OCI-LY7 (cell line): ENCODE data around the gene SMYD3. TPM values are rescaled to one million over a fixed set of nuclear protein-coding genes. Genes with fewer than 3 reads are reported as not detected.

Source experiments
- BruUV-seq: library from RNA; stranded (reverse); fragments of 400-500 nt; replicated peaks from 2 replicates; lab custom pipeline; 2021; lab: Mats Ljungman, UMichigan
- CTCF ChIA-PET: fragments of 300-600 bp; sonication (Branson Sonifier 250); formaldehyde crosslinking; loops from one replicate; lab custom pipeline; 2022; ENCODE audit warnings: antibody characterized with exemption; ENCODE audit not compliant: unreplicated experiment; lab: Charles Lee
- POLR2A ChIA-PET: fragments of 300-600 bp; sonication (Branson Sonifier 250); formaldehyde crosslinking; loops from one replicate; lab custom pipeline; 2022; ENCODE audit warnings: antibody characterized with exemption; lab: Charles Lee
- DNase-seq: peaks from one replicate; pipeline ENCODE4 v3.0.0-alpha.2; 2015; ENCODE audit warnings: low spot score
- H2AFZ ChIP-seq: fragments of 200-600 bp; sonication (generic), shearing (Covaris generic); 2 replicates; pipeline ENCODE4 v1.6.1; 2014; ENCODE audit warnings: mild to moderate bottlenecking, antibody characterized with exemption, low read length, moderate library complexity
- H3K27ac ChIP-seq: fragments of 200-600 bp; sonication (generic); 2 replicates; pipeline ENCODE4 v1.5.1; 2014; ENCODE audit warnings: mixed run types, low read depth, mild to moderate bottlenecking, moderate library complexity, low read length, inconsistent platforms; ENCODE audit not compliant: poor library complexity, severe bottlenecking
- H3K36me3 ChIP-seq: fragments of 200-600 bp; sonication (generic); 2 replicates; pipeline ENCODE4 v1.6.1; 2014; ENCODE audit warnings: mild to moderate bottlenecking, antibody characterized with exemption, low read length, moderate library complexity, mixed read lengths; ENCODE audit not compliant: insufficient read depth
- H3K4me1 ChIP-seq: fragments of 200-600 bp; sonication (generic); 2 replicates; pipeline ENCODE4 v1.5.1; 2014; ENCODE audit warnings: mild to moderate bottlenecking, low read length; ENCODE audit not compliant: insufficient read depth, poor library complexity, severe bottlenecking
- H3K4me2 ChIP-seq: fragments of 200-600 bp; sonication (generic); 2 replicates; pipeline ENCODE4 v1.6.1; 2014; ENCODE audit warnings: mild to moderate bottlenecking, low read length
- H3K4me3 ChIP-seq: fragments of 200-600 bp; sonication (generic); 2 replicates; pipeline ENCODE4 v1.5.1; 2014; ENCODE audit warnings: mild to moderate bottlenecking, low read depth, low read length; ENCODE audit not compliant: poor library complexity, severe bottlenecking
- H3K79me2 ChIP-seq: fragments of 200-600 bp; sonication (generic); 2 replicates; pipeline ENCODE4 v1.6.1; 2016; ENCODE audit warnings: low read depth, mild to moderate bottlenecking, low read length, moderate library complexity, mixed read lengths; ENCODE audit not compliant: insufficient read depth
- H3K9me2 ChIP-seq: fragments of 200-600 bp; sonication (generic); 2 replicates; pipeline ENCODE4 v1.6.1; 2016; ENCODE audit warnings: mild to moderate bottlenecking, low read length, mixed read lengths; ENCODE audit not compliant: insufficient read depth
- H3K9me3 ChIP-seq: fragments of 200-600 bp; sonication (generic); 2 replicates; pipeline ENCODE4 v1.6.1; 2014; ENCODE audit warnings: mild to moderate bottlenecking, mixed run types, low read length, mixed read lengths
- H4K20me1 ChIP-seq: fragments of 200-600 bp; sonication (generic); 2 replicates; pipeline ENCODE4 v1.6.1; 2014; ENCODE audit warnings: mild to moderate bottlenecking, antibody characterized with exemption, low read length, moderate library complexity, mixed read lengths; ENCODE audit not compliant: insufficient read depth
- EZH2phosphoT487 ChIP-seq: fragments of 200-600 bp; sonication (generic); IDR thresholded peaks from 2 replicates; pipeline ENCODE4 v1.6.1; 2018; ENCODE audit warnings: low read depth, borderline replicate concordance, mild to moderate bottlenecking, mixed run types, antibody characterized with exemption, low read length, moderate library complexity, mixed read lengths
- intact Hi-C: fragments of 100-400 bp; cut with micrococcal nuclease; formaldehyde crosslinking; loops from one replicate; pipeline ENCODE4 v1.10.0; 2022; ENCODE audit not compliant: unreplicated experiment
- total RNA-seq, 2 experiments: library from RNA; depleted of rRNA in 1 of 2; stranded (reverse); fragments of >200 nt in 1 of 2; shearing (Covaris generic) in 1 of 2; gene quantifications; 2 replicates each; pipeline ENCODE4 v1.2.3, GENCODE V29; 2014 to 2022
- TF ChIP-seq, protein P1 (sequence below): fragments of 200-600 bp; sonication (generic); conservative IDR thresholded peaks from 2 replicates; pipeline ENCODE4 v1.5.1; 2014; ENCODE audit warnings: mild to moderate bottlenecking, antibody characterized with exemption, low read length, moderate library complexity, mixed read lengths

The SMYD3 gene
- total RNA-seq, 2 experiments from 2014 or later, result 28.9 to 34.5 TPM

- POLR2A ChIA-PET, result interaction anchor here (0.5 kb wide), 1 partner anchor 31 kb away, joined by 4 read pairs; no protein-coding TSS in a partner anchor
- CTCF ChIA-PET, result no interaction called here
- no peaks in the 10 kb centered on the region for H3K36me3 ChIP-seq
- no peaks in the 10 kb centered on the region for H3K9me2 ChIP-seq
- no peak overlapping the region for H2AFZ ChIP-seq
- H4K20me1 ChIP-seq, result no peaks in the 10 kb centered on the region
- H3K9me3 ChIP-seq, result no peaks in the 10 kb centered on the region
- H3K27ac ChIP-seq, result no peak overlapping the region
- DNase-seq, result no peak
- BruUV-seq, result no TSS peak
- H3K4me3 ChIP-seq, result no peak overlapping the region
- peaks cover 11% of the 10 kb centered on the region for H3K4me1 ChIP-seq
- intact Hi-C loops, result no loop called here
- H3K79me2 ChIP-seq, result no peaks in the 10 kb centered on the region
- no peak for TF ChIP-seq EZH2phosphoT487
- TF ChIP-seq, protein P1, sequence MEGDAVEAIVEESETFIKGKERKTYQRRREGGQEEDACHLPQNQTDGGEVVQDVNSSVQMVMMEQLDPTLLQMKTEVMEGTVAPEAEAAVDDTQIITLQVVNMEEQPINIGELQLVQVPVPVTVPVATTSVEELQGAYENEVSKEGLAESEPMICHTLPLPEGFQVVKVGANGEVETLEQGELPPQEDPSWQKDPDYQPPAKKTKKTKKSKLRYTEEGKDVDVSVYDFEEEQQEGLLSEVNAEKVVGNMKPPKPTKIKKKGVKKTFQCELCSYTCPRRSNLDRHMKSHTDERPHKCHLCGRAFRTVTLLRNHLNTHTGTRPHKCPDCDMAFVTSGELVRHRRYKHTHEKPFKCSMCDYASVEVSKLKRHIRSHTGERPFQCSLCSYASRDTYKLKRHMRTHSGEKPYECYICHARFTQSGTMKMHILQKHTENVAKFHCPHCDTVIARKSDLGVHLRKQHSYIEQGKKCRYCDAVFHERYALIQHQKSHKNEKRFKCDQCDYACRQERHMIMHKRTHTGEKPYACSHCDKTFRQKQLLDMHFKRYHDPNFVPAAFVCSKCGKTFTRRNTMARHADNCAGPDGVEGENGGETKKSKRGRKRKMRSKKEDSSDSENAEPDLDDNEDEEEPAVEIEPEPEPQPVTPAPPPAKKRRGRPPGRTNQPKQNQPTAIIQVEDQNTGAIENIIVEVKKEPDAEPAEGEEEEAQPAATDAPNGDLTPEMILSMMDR, result no peak
- H3K4me2 ChIP-seq, result no peak overlapping the region
These were observed 22.1 kb upstream of the SMYD3 start for GRCh38 chr1:246528933-246529731.

GRCh38 chr1:246527402-246528088, 20.5 kb upstream of the SMYD3 start:
- Histone ChIP-seq H3K27ac (no peak overlapping the region), H3K4me2 (peak overlapping the region; percentile 25; the same call in 1 of the 2 replicates), H3K79me2 (no peaks in the 10 kb centered on the region), H2AFZ (peak overlapping the region; percentile 78), H3K4me3 (no peak overlapping the region), H4K20me1 (no peaks in the 10 kb centered on the region), H3K36me3 (no peaks in the 10 kb centered on the region), H3K4me1 (peaks cover 11% of the 10 kb centered on the region), H3K9me2 (no peaks in the 10 kb centered on the region), H3K9me3 (no peaks in the 10 kb centered on the region)
- intact Hi-C loops, result no loop called here
- TF ChIP-seq, protein P1, result no peak
- TF ChIP-seq EZH2phosphoT487, result no peak
- ChIA-PET POLR2A (interaction anchor here (0.5 to 1.8 kb wide), 4 partner anchors 11 to 895 kb away, joined by 3 to 6 read pairs (median 4); no protein-coding TSS in a partner anchor), CTCF (interaction anchor here (1.3 kb wide), 1 partner anchor 22 kb away, joined by 3 read pairs; no protein-coding TSS in a partner anchor)
- peak; percentile 48 for DNase-seq
- no TSS peak for BruUV-seq
